Naive thymus-derived CD4-positive, alpha-beta T cell (primary cell): Measurements from ENCODE around the gene PLCL1. TPM values are rescaled to one million over a fixed set of nuclear protein-coding genes. Genes with fewer than 3 reads are reported as not detected.
A peak's percentile ranks its signal among the peaks of the same experiment; 100 is the strongest.

Source experiments
- ATAC-seq: fragments of 150-1000 bp; cut with Tn5 transposase; 2 replicates; pipeline ENCODE4 v1.10.0; 2021; ENCODE audit warnings: mild to moderate bottlenecking, moderate library complexity
- CTCF ChIA-PET: fragments of 350-600 bp; sonication (Branson Sonifier 250); formaldehyde crosslinking; loops from one replicate; lab custom pipeline; 2021; ENCODE audit warnings: antibody characterized with exemption; lab: Charles Lee
- POLR2A ChIA-PET: fragments of 350-600 bp; sonication (Branson Sonifier 250); formaldehyde crosslinking; loops from one replicate; lab custom pipeline; 2021; ENCODE audit warnings: antibody characterized with exemption, inconsistent platforms; lab: Charles Lee
- DNase-seq, 9 donors: peaks; one replicate each; pipeline versions ENCODE4 v3.0.0 to v3.0.0-alpha.2; 2020 to 2022; ENCODE audit warnings: mixed read lengths in 1 of 9
- H3K27ac ChIP-seq: one replicate; pipeline ENCODE4 v1.7.0; 2013; ENCODE audit warnings: mild to moderate bottlenecking, low read depth, low read length, moderate library complexity
- H3K27me3 ChIP-seq, 2 donors: one replicate each; pipeline ENCODE4 v1.7.0; 2013; ENCODE audit warnings: low read length in 2 of 2, mild to moderate bottlenecking in 2 of 2, moderate library complexity in 2 of 2; ENCODE audit not compliant: control insufficient read depth in 2 of 2, insufficient read depth in 2 of 2
- H3K36me3 ChIP-seq, 3 experiments: 1 replicate in 2 of 3; 2 replicates in 1 of 3; pipeline ENCODE4 v1.7.0; 2013; ENCODE audit warnings: low read length in 3 of 3, mild to moderate bottlenecking in 3 of 3, moderate library complexity in 1 of 3; ENCODE audit not compliant: insufficient read depth in 3 of 3, control insufficient read depth in 2 of 3
- H3K4me1 ChIP-seq, 2 donors: one replicate each; pipeline ENCODE4 v1.7.0; 2013; ENCODE audit warnings: low read length in 2 of 2, mild to moderate bottlenecking in 2 of 2, moderate library complexity in 1 of 2; ENCODE audit not compliant: control insufficient read depth in 2 of 2, insufficient read depth in 2 of 2
- H3K4me3 ChIP-seq: 2 replicates; pipeline ENCODE4 v1.7.0; 2013; ENCODE audit warnings: mild to moderate bottlenecking, low read length
- H3K9me3 ChIP-seq, 3 experiments: 1 replicate in 2 of 3; 2 replicates in 1 of 3; pipeline ENCODE4 v1.7.0; 2013; ENCODE audit warnings: low read length in 3 of 3; ENCODE audit not compliant: control insufficient read depth in 2 of 3
- H3K27ac Mint-ChIP-seq, 9 donors: one replicate each; pipeline ENCODE4 v1.8.0; 2020 to 2022; ENCODE audit warnings: mixed read lengths in 9 of 9, mild to moderate bottlenecking in 8 of 9, moderate library complexity in 5 of 9, inconsistent platforms in 2 of 9
- H3K27me3 Mint-ChIP-seq, 5 donors: one replicate each; pipeline ENCODE4 v1.8.0; 2021 to 2022; ENCODE audit warnings: mixed read lengths in 5 of 5, mild to moderate bottlenecking in 1 of 5
- H3K36me3 Mint-ChIP-seq, 5 donors: one replicate each; pipeline ENCODE4 v1.8.0; 2020 to 2022; ENCODE audit warnings: mixed read lengths in 5 of 5, mild to moderate bottlenecking in 3 of 5, inconsistent platforms in 1 of 5
- H3K4me1 Mint-ChIP-seq, 7 donors: one replicate each; pipeline ENCODE4 v1.8.0; 2020 to 2022; ENCODE audit warnings: mixed read lengths in 7 of 7, mild to moderate bottlenecking in 3 of 7, inconsistent platforms in 1 of 7
- H3K4me3 Mint-ChIP-seq, 10 donors: one replicate each; pipeline ENCODE4 v1.8.0; 2020 to 2022; ENCODE audit warnings: mild to moderate bottlenecking in 10 of 10, mixed read lengths in 10 of 10, moderate library complexity in 6 of 10, inconsistent platforms in 2 of 10
- H3K9me3 Mint-ChIP-seq, 11 donors: one replicate each; pipeline ENCODE4 v1.8.0; 2020 to 2022; ENCODE audit warnings: mixed read lengths in 11 of 11, mild to moderate bottlenecking in 4 of 11, inconsistent platforms in 1 of 11, moderate library complexity in 1 of 11
- intact Hi-C, 2 donors: fragments of 100-400 bp; cut with micrococcal nuclease; formaldehyde crosslinking; loops; one replicate each; pipeline ENCODE4 v1.15.1; 2023
- polyA plus RNA-seq, 2 donors: library from polyadenylated mRNA; unstranded; fragments of 300-500 nt; fragmentation: Illumina TruSeq; gene quantifications; one replicate each; pipeline ENCODE4 v1.2.3, GENCODE V29; 2021
- total RNA-seq, 6 experiments: library from RNA in 5 of 6; stranded (reverse) in 5 of 6; gene quantifications; 1 replicate in 5 of 6; 2 replicates in 1 of 6; pipeline ENCODE4 v1.2.3 and lab custom pipeline; 2021 to 2026

Gene PLCL1
- total and polyA plus RNA-seq, 7 experiments from 2014 or later = 1.8 to 33.7 (median 22.7) TPM

GRCh38 chr2:198102856-198103255 is 298.5 kb downstream of the PLCL1 start:
- CTCF ChIA-PET = no interaction called here
- Histone ChIP-seq H3K36me3 (peaks cover 0 to 45% (median 0%) of the 10 kb centered on the region in 3 experiments), H3K27ac (no peak overlapping the region), H3K9me3 (no peaks in the 10 kb centered on the region), H3K4me1 (no peaks in the 10 kb centered on the region), H3K27me3 (no peaks in the 10 kb centered on the region), H3K4me3 (no peak overlapping the region)
- Mint-ChIP-seq H3K36me3 (peaks cover 0 to 77% (median 69%) of the 10 kb centered on the region in 5 donors), H3K4me3 (no peak overlapping the region), H3K27me3 (no peaks in the 10 kb centered on the region), H3K27ac (no peak overlapping the region), H3K9me3 (peaks cover 0 to 5% (median 0%) of the 10 kb centered on the region in 11 donors), H3K4me1 (peaks cover 0 to 19% (median 12%) of the 10 kb centered on the region in 7 donors)
- ATAC-seq = no peak
- intact Hi-C loops = no loop called here
- no peak for DNase-seq
- POLR2A ChIA-PET = no interaction called here

GRCh38 chr2:198106621-198107385 is 302.4 kb downstream of the PLCL1 start:
- H3K27ac Mint-ChIP-seq = no peak overlapping the region
- DNase-seq = no peak

GRCh38 chr2:198113316-198113715 is 308.9 kb downstream of the PLCL1 start:
- no peaks in the 10 kb centered on the region for H3K4me1 ChIP-seq
- POLR2A ChIA-PET = no interaction called here
- H3K27ac ChIP-seq = no peak overlapping the region
- no peak overlapping the region for H3K27ac Mint-ChIP-seq
- H3K36me3 Mint-ChIP-seq = peaks cover 0 to 52% (median 31%) of the 10 kb centered on the region in 5 donors
- no peak overlapping the region for H3K4me3 Mint-ChIP-seq
- peaks cover 0 to 10% (median 6%) of the 10 kb centered on the region in 3 experiments for H3K36me3 ChIP-seq
- intact Hi-C loops = no loop called here
- CTCF ChIA-PET = interaction anchor here (0.6 kb wide), 1 partner anchor 33 kb away, joined by 3 read pairs; no protein-coding TSS in a partner anchor
- H3K4me3 ChIP-seq = no peak overlapping the region
- ATAC-seq (no peak), DNase-seq (no peak)
- H3K9me3 ChIP-seq = no peaks in the 10 kb centered on the region
- no peaks in the 10 kb centered on the region for H3K27me3 ChIP-seq
- peaks cover 3 to 25% (median 10%) of the 10 kb centered on the region in 7 donors for H3K4me1 Mint-ChIP-seq
- H3K27me3 Mint-ChIP-seq = no peaks in the 10 kb centered on the region
- H3K9me3 Mint-ChIP-seq = peaks cover 0 to 1% (median 0%) of the 10 kb centered on the region in 11 donors

More at GRCh38 chr2:198106621-198107385, 302.4 kb downstream of the PLCL1 start:
- CTCF ChIA-PET = no interaction called here
- H3K9me3 ChIP-seq = no peaks in the 10 kb centered on the region
- H3K27me3 ChIP-seq = no peaks in the 10 kb centered on the region
- H3K36me3 ChIP-seq = peaks cover 0 to 36% (median 6%) of the 10 kb centered on the region in 3 experiments
- H3K27me3 Mint-ChIP-seq = no peaks in the 10 kb centered on the region
- peaks cover 0 to 13% (median 5%) of the 10 kb centered on the region in 7 donors for H3K4me1 Mint-ChIP-seq
- intact Hi-C loops = no loop called here
- POLR2A ChIA-PET = no interaction called here
- H3K4me3 Mint-ChIP-seq = no peak overlapping the region
- H3K4me3 ChIP-seq = no peak overlapping the region
- no peaks in the 10 kb centered on the region for H3K4me1 ChIP-seq
- no peak overlapping the region for H3K27ac ChIP-seq
- H3K36me3 Mint-ChIP-seq = peaks cover 0 to 80% (median 54%) of the 10 kb centered on the region in 5 donors
- peaks cover 0 to 5% (median 0%) of the 10 kb centered on the region in 11 donors for H3K9me3 Mint-ChIP-seq
- peak; percentile 82 for ATAC-seq

- H3K4me1 ChIP-seq = no peaks in the 10 kb centered on the region
- intact Hi-C loops = no loop called here
- Mint-ChIP-seq H3K4me3 (no peak overlapping the region), H3K27me3 (no peaks in the 10 kb centered on the region), H3K4me1 (peaks cover 3 to 25% (median 10%) of the 10 kb centered on the region in 7 donors), H3K27ac (no peak overlapping the region), H3K9me3 (peaks cover 0 to 1% (median 0%) of the 10 kb centered on the region in 11 donors), H3K36me3 (peaks cover 0 to 46% (median 29%) of the 10 kb centered on the region in 5 donors)
- H3K9me3 ChIP-seq = no peaks in the 10 kb centered on the region
- no peak overlapping the region for H3K4me3 ChIP-seq
- ATAC-seq = no peak
- H3K27ac ChIP-seq = no peak overlapping the region
- ChIA-PET CTCF (interaction anchor here (0.6 to 0.7 kb wide), 2 partner anchors 13 to 39 kb away, joined by 3 to 5 read pairs; no protein-coding TSS in a partner anchor), POLR2A (interaction anchor here (0.7 kb wide), 1 partner anchor 26 kb away, joined by 4 read pairs; no protein-coding TSS in a partner anchor)
- H3K27me3 ChIP-seq = no peaks in the 10 kb centered on the region
- DNase-seq = no peak
- H3K36me3 ChIP-seq = peaks cover 0 to 10% (median 6%) of the 10 kb centered on the region in 3 experiments
Observed at GRCh38 chr2:198114064-198114463, 309.7 kb downstream of the PLCL1 start.

- H3K4me3 ChIP-seq = no peak overlapping the region
- Mint-ChIP-seq H3K4me1 (peaks cover 3 to 25% (median 10%) of the 10 kb centered on the region in 7 donors), H3K4me3 (no peak overlapping the region), H3K9me3 (peaks cover 0 to 3% (median 0%) of the 10 kb centered on the region in 11 donors), H3K36me3 (peaks cover 0 to 47% (median 34%) of the 10 kb centered on the region in 5 donors), H3K27ac (no peak overlapping the region), H3K27me3 (peaks cover 0 to 2% (median 0%) of the 10 kb centered on the region in 5 donors)
- no peaks in the 10 kb centered on the region for H3K4me1 ChIP-seq
- intact Hi-C loops = no loop called here
- H3K27ac ChIP-seq = no peak overlapping the region
- DNase-seq = no peak
- H3K27me3 ChIP-seq = no peaks in the 10 kb centered on the region
- ChIA-PET POLR2A (no interaction called here), CTCF (no interaction called here)
- no peak for ATAC-seq
- peaks cover 0 to 9% (median 7%) of the 10 kb centered on the region in 3 experiments for H3K36me3 ChIP-seq
- H3K9me3 ChIP-seq = no peaks in the 10 kb centered on the region
Observed at GRCh38 chr2:198115201-198115600, 310.8 kb downstream of the PLCL1 start.

- Mint-ChIP-seq H3K9me3 (peaks cover 0 to 8% (median 0%) of the 10 kb centered on the region in 11 donors), H3K4me3 (no peak overlapping the region), H3K4me1 (peaks cover 3 to 28% (median 10%) of the 10 kb centered on the region in 7 donors), H3K27me3 (peaks cover 0 to 2% (median 0%) of the 10 kb centered on the region in 5 donors), H3K36me3 (peaks cover 0 to 47% (median 37%) of the 10 kb centered on the region in 5 donors), H3K27ac (peak overlapping the region in 1 of 9 donors; percentile 32)
- H3K27ac ChIP-seq = no peak overlapping the region
- intact Hi-C loops = no loop called here
- H3K36me3 ChIP-seq = peaks cover 0 to 7% (median 3%) of the 10 kb centered on the region in 3 experiments
- ATAC-seq (no peak), DNase-seq (no peak)
- H3K4me3 ChIP-seq = no peak overlapping the region
- POLR2A ChIA-PET = no interaction called here
- H3K27me3 ChIP-seq = no peaks in the 10 kb centered on the region
- H3K9me3 ChIP-seq = no peaks in the 10 kb centered on the region
- H3K4me1 ChIP-seq = no peaks in the 10 kb centered on the region
- CTCF ChIA-PET = interaction anchor here (0.8 kb wide), 1 partner anchor 19 kb away, joined by 3 read pairs; no protein-coding TSS in a partner anchor
Observed at GRCh38 chr2:198116756-198117155, 312.4 kb downstream of the PLCL1 start.
